ENCODE data around the gene HPDL.
"Not testable (repeated sequence)": the region's sequence is repeated elsewhere in the genome, so short reads cannot be mapped to it uniquely, and the experiment has no call there.

HPDL gene

GRCh38 chr1:45326627-45327623 lies at the start of gene HPDL:
Gene HPDL, plus strand, starts transcription at chr1:45326895. Its CDS starts 254 bp downstream, at chr1:45327149.
- H3K9me3 ChIP-seq, result no peaks in the 10 kb centered on the region
- peaks cover 29 to 33% (median 31%) of the 10 kb centered on the region in 3 donors for H3K36me3 ChIP-seq
- H3K27me3 ChIP-seq, result no peaks in the 10 kb centered on the region
- no peak within 1 kb of the TSS for H3K27ac ChIP-seq
- peak within 1 kb of the TSS; percentile 44 to 59 for H3K4me3 ChIP-seq
- intact Hi-C loops (cut with DNase I; ENCODE audit: low total_unique reads), result no loop called here
- peaks cover 0 to 17% (median 11%) of the 10 kb centered on the region in 4 donors for H3K4me1 ChIP-seq
- DNase-seq, result peak in 1 of 2 donors; percentile 77
- TF ChIP-seq, protein P1, sequence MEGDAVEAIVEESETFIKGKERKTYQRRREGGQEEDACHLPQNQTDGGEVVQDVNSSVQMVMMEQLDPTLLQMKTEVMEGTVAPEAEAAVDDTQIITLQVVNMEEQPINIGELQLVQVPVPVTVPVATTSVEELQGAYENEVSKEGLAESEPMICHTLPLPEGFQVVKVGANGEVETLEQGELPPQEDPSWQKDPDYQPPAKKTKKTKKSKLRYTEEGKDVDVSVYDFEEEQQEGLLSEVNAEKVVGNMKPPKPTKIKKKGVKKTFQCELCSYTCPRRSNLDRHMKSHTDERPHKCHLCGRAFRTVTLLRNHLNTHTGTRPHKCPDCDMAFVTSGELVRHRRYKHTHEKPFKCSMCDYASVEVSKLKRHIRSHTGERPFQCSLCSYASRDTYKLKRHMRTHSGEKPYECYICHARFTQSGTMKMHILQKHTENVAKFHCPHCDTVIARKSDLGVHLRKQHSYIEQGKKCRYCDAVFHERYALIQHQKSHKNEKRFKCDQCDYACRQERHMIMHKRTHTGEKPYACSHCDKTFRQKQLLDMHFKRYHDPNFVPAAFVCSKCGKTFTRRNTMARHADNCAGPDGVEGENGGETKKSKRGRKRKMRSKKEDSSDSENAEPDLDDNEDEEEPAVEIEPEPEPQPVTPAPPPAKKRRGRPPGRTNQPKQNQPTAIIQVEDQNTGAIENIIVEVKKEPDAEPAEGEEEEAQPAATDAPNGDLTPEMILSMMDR (IDR thresholded peaks at IDR 0.05), result no peak

GRCh38 chr1:45282351-45282750 lies 44.3 kb upstream of the HPDL start:
- no peaks in the 10 kb centered on the region for H3K9me3 ChIP-seq
- no peaks in the 10 kb centered on the region for H3K27me3 ChIP-seq
- intact Hi-C loops (cut with DNase I; ENCODE audit: low total_unique reads), result no loop called here
- no peak overlapping the region for H3K27ac ChIP-seq
- no peaks in the 10 kb centered on the region for H3K4me1 ChIP-seq
- DNase-seq, result no peak
- TF ChIP-seq, protein P1 (IDR thresholded peaks at IDR 0.05), result no peak
- no peaks in the 10 kb centered on the region for H3K36me3 ChIP-seq
- no peak overlapping the region for H3K4me3 ChIP-seq

GRCh38 chr1:45284858-45285257 lies 41.8 kb upstream of the HPDL start:
- H3K4me1 ChIP-seq; H3K27me3 ChIP-seq; intact Hi-C loops (cut with DNase I; ENCODE audit: low total_unique reads); H3K27ac ChIP-seq; H3K4me3 ChIP-seq; DNase-seq; H3K36me3 ChIP-seq; H3K9me3 ChIP-seq: not testable (repeated sequence)

- DNase-seq; H3K9me3 ChIP-seq; intact Hi-C loops (cut with DNase I; ENCODE audit: low total_unique reads); H3K27ac ChIP-seq; H3K4me1 ChIP-seq; H3K27me3 ChIP-seq; H3K36me3 ChIP-seq; H3K4me3 ChIP-seq: not testable (repeated sequence)
These were observed 40.2 kb upstream of the HPDL start for GRCh38 chr1:45286521-45286920.

DNA sequence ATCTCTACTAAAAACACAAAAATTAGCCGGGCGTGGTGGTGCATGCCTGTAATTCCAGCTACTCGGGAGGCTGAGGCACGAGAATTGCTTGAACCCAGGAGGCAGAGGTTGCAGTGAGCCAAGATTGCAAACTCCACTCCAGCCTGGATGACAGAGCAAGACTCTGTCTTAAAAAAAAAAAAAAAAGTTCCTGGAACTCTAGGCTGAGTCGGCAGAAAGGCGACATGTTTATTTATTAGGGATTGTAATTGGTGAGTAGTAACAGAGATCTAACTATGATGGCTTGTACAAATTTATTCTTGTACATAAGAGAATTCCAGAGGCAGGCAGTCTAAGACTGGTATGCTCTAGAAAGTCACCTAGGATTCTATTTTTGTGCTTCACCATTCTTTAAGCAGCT lies 35.7 kb upstream of the HPDL start:
- H3K4me1 ChIP-seq; intact Hi-C loops (cut with DNase I; ENCODE audit: low total_unique reads); H3K27ac ChIP-seq; H3K27me3 ChIP-seq; H3K36me3 ChIP-seq; H3K9me3 ChIP-seq; H3K4me3 ChIP-seq; DNase-seq: not testable (repeated sequence)

GRCh38 chr1:45291716-45292115 lies 35.0 kb upstream of the HPDL start:
- no peaks in the 10 kb centered on the region for H3K27me3 ChIP-seq
- TF ChIP-seq, protein P1 (IDR thresholded peaks at IDR 0.05), result no peak
- H3K4me3 ChIP-seq, result no peak overlapping the region
- no peak overlapping the region for H3K27ac ChIP-seq
- H3K9me3 ChIP-seq, result no peaks in the 10 kb centered on the region
- no peak for DNase-seq
- intact Hi-C loops (cut with DNase I; ENCODE audit: low total_unique reads), result no loop called here
- no peaks in the 10 kb centered on the region for H3K36me3 ChIP-seq
- H3K4me1 ChIP-seq, result no peaks in the 10 kb centered on the region

DNA sequence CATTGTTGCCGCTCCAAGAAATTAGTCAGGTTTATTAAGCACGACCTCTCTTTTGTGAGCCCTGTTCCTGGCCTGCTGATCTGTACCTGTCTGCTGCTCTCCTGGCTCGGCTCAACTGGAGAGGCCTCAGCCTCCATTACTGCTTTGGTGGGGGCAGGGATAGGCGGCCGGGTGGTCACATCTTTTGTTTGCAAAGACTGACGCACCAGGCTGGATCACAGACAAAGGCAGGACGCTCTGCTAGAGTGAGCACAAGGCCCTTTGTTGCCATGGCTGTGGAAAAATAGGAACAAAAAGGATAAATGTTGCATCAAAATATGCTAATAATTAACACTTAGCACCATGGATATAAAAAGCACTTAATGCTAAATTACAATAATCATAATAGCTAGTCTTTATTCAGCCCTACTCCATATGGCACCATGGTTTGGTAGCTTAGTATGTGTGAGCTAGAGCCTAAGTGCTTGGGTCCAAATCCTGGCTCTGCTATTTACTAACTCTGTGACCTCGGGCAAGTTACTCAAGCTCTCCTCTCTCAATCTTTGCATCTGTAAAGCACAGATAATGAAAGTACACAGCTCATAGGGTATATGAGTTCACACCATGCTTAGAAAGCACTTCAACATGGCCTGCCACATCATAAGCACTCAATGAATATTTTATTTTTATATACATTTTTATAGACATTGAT lies 28.9 kb upstream of the HPDL start:
- Histone ChIP-seq H3K9me3 (no peaks in the 10 kb centered on the region), H3K36me3 (no peaks in the 10 kb centered on the region), H3K4me3 (no peak overlapping the region), H3K27ac (no peak overlapping the region), H3K4me1 (peaks cover 0 to 3% (median 0%) of the 10 kb centered on the region in 4 donors), H3K27me3 (no peaks in the 10 kb centered on the region)
- intact Hi-C loops (cut with DNase I; ENCODE audit: low total_unique reads), result no loop called here
- TF ChIP-seq, protein P1 (IDR thresholded peaks at IDR 0.05), result no peak
- DNase-seq, result no peak
